NCI-H1694 treated with DMSO at 0.1 percent for 48 hours (cell line): ENCODE results near the gene CDKN2D.

Experiments
- DNase-seq: peaks from one replicate; lab custom pipeline; 2025; lab: John Stamatoyannopoulos, UW

CDKN2D gene

GRCh38 chr19:10520652-10521318, 48.0 kb downstream of the CDKN2D start:
- DNase-seq: no peak

GRCh38 chr19:10519421-10519820, 49.4 kb downstream of the CDKN2D start:
- no peak for DNase-seq

- DNase-seq: no peak
These were observed 50.1 kb downstream of the CDKN2D start for GRCh38 chr19:10518444-10519361.

GRCh38 chr19:10517760-10518443, 50.9 kb downstream of the CDKN2D start:
- DNase-seq: peak; percentile 15

- DNase-seq: no peak
These were observed 51.4 kb downstream of the CDKN2D start, which contains the start of gene S1PR5 for GRCh38 chr19:10517361-10517759. Gene S1PR5 (minus strand): TSS chr19:10517447. CDS start chr19:10515011, 2,436 bp downstream.

GRCh38 chr19:10516671-10517286, 52.0 kb downstream of the CDKN2D start:
- no peak for DNase-seq
